Uterus (tissue), 2 donors: ENCODE data around the gene GAS2L2.

Experiments used
- CTCF ChIP-seq, 4 experiments: fragments of 200-600 bp in 2 of 4; fragments of 450-650 bp in 2 of 4; sonication (generic) in 2 of 4; IDR thresholded peaks; one replicate each; pipeline ENCODE4 v1.5.1; 2016 to 2019; ENCODE audit warnings: antibody characterized with exemption in 4 of 4, mild to moderate bottlenecking in 2 of 4, moderate library complexity in 1 of 4
- POLR2A ChIP-seq, 2 donors: fragments of 450-650 bp; IDR thresholded peaks; one replicate each; pipeline ENCODE4 v1.6.1; 2016; ENCODE audit warnings: antibody characterized with exemption in 2 of 2, mild to moderate bottlenecking in 1 of 2, moderate library complexity in 1 of 2

GRCh38 chr17:35709874-35710273, 43.2 kb downstream of the GAS2L2 start:
- no peak for TF ChIP-seq POLR2A (IDR thresholded peaks at IDR 0.05)
- TF ChIP-seq CTCF (IDR thresholded peaks at IDR 0.05), result no peak
